Vagina (tissue), 2 donors: ENCODE data around the gene CAND1. TPM values are rescaled to one million over a fixed set of nuclear protein-coding genes. Genes with fewer than 3 reads are reported as not detected.

Experiments used
- DNase-seq, 2 donors: peaks; one replicate each; pipeline ENCODE4 v3.0.0-alpha.2; 2017; ENCODE audit errors: extremely low spot score in 2 of 2
- H3K27ac ChIP-seq: fragments of 200-600 bp; sonication (generic); one replicate; pipeline ENCODE4 v1.5.1; 2019
- H3K27me3 ChIP-seq: fragments of 200-600 bp; sonication (generic); one replicate; pipeline ENCODE4 v1.5.1; 2019
- H3K36me3 ChIP-seq, 2 donors: fragments of 200-600 bp; sonication (generic); one replicate each; pipeline ENCODE4 v1.5.1; 2017 to 2019
- H3K4me1 ChIP-seq: fragments of 200-600 bp; sonication (generic); one replicate; pipeline ENCODE4 v1.5.1; 2019
- H3K4me3 ChIP-seq, 2 donors: fragments of 200-600 bp; sonication (generic); 1 replicate in 1 of 2; 2 replicates in 1 of 2; pipeline ENCODE4 v1.5.1; 2016 to 2019
- H3K9me3 ChIP-seq: fragments of 200-600 bp; sonication (generic); one replicate; pipeline ENCODE4 v1.5.1; 2019
- CTCF ChIP-seq, 3 experiments: fragments of 450-650 bp in 2 of 3; fragments of 200-600 bp in 1 of 3; sonication (generic) in 1 of 3; IDR thresholded peaks; one replicate each; pipeline ENCODE4 v1.5.1; 2017 to 2019; ENCODE audit warnings: antibody characterized with exemption in 3 of 3, mild to moderate bottlenecking in 2 of 3, moderate library complexity in 2 of 3
- POLR2A ChIP-seq, 2 donors: fragments of 450-650 bp; IDR thresholded peaks; one replicate each; pipeline ENCODE4 v1.6.1; 2017; ENCODE audit warnings: antibody characterized with exemption in 2 of 2, mild to moderate bottlenecking in 2 of 2, moderate library complexity in 2 of 2
- POLR2AphosphoS5 ChIP-seq, 2 donors: sonication (generic); formaldehyde crosslinking; IDR thresholded peaks; one replicate each; pipeline ENCODE4 v1.9.0; 2017; ENCODE audit warnings: antibody characterized with exemption in 2 of 2, mild to moderate bottlenecking in 2 of 2, low read depth in 1 of 2; ENCODE audit not compliant: insufficient read depth in 1 of 2
- intact Hi-C: fragments of 100-400 bp; cut with DNase I; formaldehyde crosslinking; loops from one replicate; pipeline ENCODE4 v1.15.1; 2023
- total RNA-seq: library from RNA; depleted of rRNA; stranded (reverse); fragments of >200 nt; gene quantifications from one replicate; pipeline ENCODE4 v1.2.3, GENCODE V29; 2016

Gene CAND1
- total RNA-seq, 1 donor from 2014 or later: 68.0 TPM

GRCh38 chr12:67239061-67239460 lies 30.1 kb upstream of the CAND1 start:
- intact Hi-C loops: no loop called here
- no peak overlapping the region for H3K4me3 ChIP-seq
- TF ChIP-seq CTCF (IDR thresholded peaks at IDR 0.05): no peak
- TF ChIP-seq POLR2A (IDR thresholded peaks at IDR 0.05): no peak
- no peak for TF ChIP-seq POLR2AphosphoS5 (IDR thresholded peaks at IDR 0.05; ENCODE audit: insufficient read depth in 1 of 2, low read depth in 1 of 2)
- no peaks in the 10 kb centered on the region for H3K4me1 ChIP-seq
- DNase-seq: no peak
- no peaks in the 10 kb centered on the region for H3K36me3 ChIP-seq
- H3K9me3 ChIP-seq: no peaks in the 10 kb centered on the region
- no peaks in the 10 kb centered on the region for H3K27me3 ChIP-seq
- no peak overlapping the region for H3K27ac ChIP-seq

GRCh38 chr12:67241482-67241881 lies 27.7 kb upstream of the CAND1 start:
- Histone ChIP-seq H3K4me3 (no peak overlapping the region), H3K36me3 (no peaks in the 10 kb centered on the region), H3K27ac (no peak overlapping the region), H3K4me1 (no peaks in the 10 kb centered on the region), H3K9me3 (no peaks in the 10 kb centered on the region), H3K27me3 (no peaks in the 10 kb centered on the region)
- TF ChIP-seq CTCF (IDR thresholded peaks at IDR 0.05) (no peak), POLR2A (IDR thresholded peaks at IDR 0.05) (no peak)
- intact Hi-C loops: no loop called here
- DNase-seq: no peak

- Histone ChIP-seq H3K27ac (no peak overlapping the region), H3K36me3 (no peaks in the 10 kb centered on the region), H3K27me3 (no peaks in the 10 kb centered on the region), H3K9me3 (no peaks in the 10 kb centered on the region), H3K4me3 (no peak overlapping the region), H3K4me1 (no peaks in the 10 kb centered on the region)
- TF ChIP-seq POLR2AphosphoS5 (IDR thresholded peaks at IDR 0.05; ENCODE audit: insufficient read depth in 1 of 2, low read depth in 1 of 2) (no peak), CTCF (IDR thresholded peaks at IDR 0.05) (no peak), POLR2A (IDR thresholded peaks at IDR 0.05) (no peak)
- no peak for DNase-seq
- intact Hi-C loops: no loop called here
Measured at GRCh38 chr12:67243260-67243659, 25.9 kb upstream of the CAND1 start.

- H3K27ac ChIP-seq: no peak overlapping the region
- H3K4me3 ChIP-seq: no peak overlapping the region
- H3K9me3 ChIP-seq: no peaks in the 10 kb centered on the region
- H3K36me3 ChIP-seq: no peaks in the 10 kb centered on the region
- TF ChIP-seq POLR2A (IDR thresholded peaks at IDR 0.05) (no peak), CTCF (IDR thresholded peaks at IDR 0.05) (no peak), POLR2AphosphoS5 (IDR thresholded peaks at IDR 0.05; ENCODE audit: insufficient read depth in 1 of 2, low read depth in 1 of 2) (no peak)
- no peak for DNase-seq
- H3K27me3 ChIP-seq: no peaks in the 10 kb centered on the region
- no peaks in the 10 kb centered on the region for H3K4me1 ChIP-seq
- intact Hi-C loops: no loop called here
Measured at GRCh38 chr12:67245571-67245970, 23.6 kb upstream of the CAND1 start.

DNA sequence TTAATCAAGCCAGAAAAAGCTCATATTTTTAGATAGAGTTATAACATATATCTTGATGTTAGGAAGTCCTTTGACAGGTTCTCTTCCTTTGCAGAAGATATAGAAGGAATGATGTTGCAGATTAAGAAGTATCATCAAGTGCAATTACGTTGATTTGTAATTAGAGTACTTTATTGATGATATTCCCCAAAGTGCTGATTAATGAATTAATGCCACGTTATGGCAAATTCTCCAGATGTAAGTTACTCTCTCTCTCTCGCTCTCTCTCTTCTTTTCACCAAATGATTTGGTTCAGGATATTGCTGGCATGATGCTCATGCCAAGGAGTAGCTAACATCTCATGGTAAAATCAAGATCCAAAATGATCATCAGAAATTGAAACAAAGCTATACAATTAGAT lies 18.1 kb upstream of the CAND1 start:
- H3K27me3 ChIP-seq: no peaks in the 10 kb centered on the region
- H3K4me3 ChIP-seq: no peak overlapping the region
- no peak for DNase-seq
- H3K4me1 ChIP-seq: no peaks in the 10 kb centered on the region
- H3K9me3 ChIP-seq: no peaks in the 10 kb centered on the region
- no peak overlapping the region for H3K27ac ChIP-seq
- H3K36me3 ChIP-seq: no peaks in the 10 kb centered on the region
- intact Hi-C loops: no loop called here
- no peak for TF ChIP-seq POLR2AphosphoS5 (IDR thresholded peaks at IDR 0.05; ENCODE audit: insufficient read depth in 1 of 2, low read depth in 1 of 2)
- TF ChIP-seq POLR2A (IDR thresholded peaks at IDR 0.05): no peak
- TF ChIP-seq CTCF (IDR thresholded peaks at IDR 0.05): no peak
